ENCODE measurements around the gene IFI6. TPM values are rescaled to one million over a fixed set of nuclear protein-coding genes. Genes with fewer than 3 reads are reported as not detected.

IFI6 gene
- total and polyA plus RNA-seq, 2 of the 13 experiments (the other 11 are each of a cell fraction or from before 2014, with no cell fraction given) = 12.9 to 13.2 TPM

- TF ChIP-seq ZNF780A (CRISPR knock-in tag; IDR thresholded peaks at IDR 0.05) (no peak), KLF9 (CRISPR knock-in tag; IDR thresholded peaks at IDR 0.05; ENCODE audit: low read depth) (no peak), ZNF10 (CRISPR knock-in tag; IDR thresholded peaks at IDR 0.05; ENCODE audit: borderline replicate concordance, low read depth) (no peak), ZNF737 (CRISPR knock-in tag; IDR thresholded peaks at IDR 0.05; ENCODE audit: borderline replicate concordance) (no peak), REXO4 (CRISPR knock-in tag; IDR thresholded peaks at IDR 0.05; ENCODE audit: borderline replicate concordance) (no peak), JDP2 (CRISPR knock-in tag; IDR thresholded peaks at IDR 0.05; ENCODE audit: borderline replicate concordance) (no peak), THRA (CRISPR knock-in tag; IDR thresholded peaks at IDR 0.05; ENCODE audit: borderline replicate concordance) (no peak), RFXANK (CRISPR knock-in tag; IDR thresholded peaks at IDR 0.05) (no peak), ZNF713 (CRISPR knock-in tag; IDR thresholded peaks at IDR 0.05) (no peak), MAX (IDR thresholded peaks at IDR 0.05) (peak; percentile 43; the same call in 1 of the 2 replicates), MYNN (CRISPR knock-in tag; IDR thresholded peaks at IDR 0.05; ENCODE audit: low read depth) (no peak), SOX13 (IDR thresholded peaks at IDR 0.05) (no peak), SOX13 (CRISPR knock-in tag; conservative IDR thresholded peaks at IDR 0.05 in 1 of 2, IDR thresholded peaks at IDR 0.05 in 1 of 2) (peak in 1 of 2 experiments; percentile 10; a peak in 1 of 4 replicates), ZBTB44 (CRISPR knock-in tag; IDR thresholded peaks at IDR 0.05) (no peak), KLF16 (CRISPR knock-in tag; IDR thresholded peaks at IDR 0.05) (no peak), ZNF264 (CRISPR knock-in tag; IDR thresholded peaks at IDR 0.05) (no peak), FOXC1 (CRISPR knock-in tag; IDR thresholded peaks at IDR 0.05; ENCODE audit: borderline replicate concordance) (no peak), ZZZ3 (CRISPR knock-in tag; IDR thresholded peaks at IDR 0.05; ENCODE audit: borderline replicate concordance) (no peak), FOSL1 (CRISPR knock-in tag; IDR thresholded peaks at IDR 0.05; ENCODE audit: borderline replicate concordance) (no peak), GLI4 (CRISPR knock-in tag; IDR thresholded peaks at IDR 0.05; ENCODE audit: borderline replicate concordance) (no peak), GPN1 (CRISPR knock-in tag; IDR thresholded peaks at IDR 0.05; ENCODE audit: borderline replicate concordance) (no peak), ZNF230 (CRISPR knock-in tag; IDR thresholded peaks at IDR 0.05) (no peak), ATM (IDR thresholded peaks at IDR 0.05; ENCODE audit: borderline replicate concordance) (no peak), DPF2 (CRISPR knock-in tag; IDR thresholded peaks at IDR 0.05; ENCODE audit: borderline replicate concordance, low read depth) (no peak), PRDM10 (CRISPR knock-in tag; IDR thresholded peaks at IDR 0.05; ENCODE audit: low read depth) (peak; percentile 34; the same call in 1 of the 2 replicates)
Measured at GRCh38 chr1:27650539-27651175, 21.3 kb downstream of the IFI6 start (continued).
